Measurements from ENCODE around the gene TRAPPC6A.

DNA sequence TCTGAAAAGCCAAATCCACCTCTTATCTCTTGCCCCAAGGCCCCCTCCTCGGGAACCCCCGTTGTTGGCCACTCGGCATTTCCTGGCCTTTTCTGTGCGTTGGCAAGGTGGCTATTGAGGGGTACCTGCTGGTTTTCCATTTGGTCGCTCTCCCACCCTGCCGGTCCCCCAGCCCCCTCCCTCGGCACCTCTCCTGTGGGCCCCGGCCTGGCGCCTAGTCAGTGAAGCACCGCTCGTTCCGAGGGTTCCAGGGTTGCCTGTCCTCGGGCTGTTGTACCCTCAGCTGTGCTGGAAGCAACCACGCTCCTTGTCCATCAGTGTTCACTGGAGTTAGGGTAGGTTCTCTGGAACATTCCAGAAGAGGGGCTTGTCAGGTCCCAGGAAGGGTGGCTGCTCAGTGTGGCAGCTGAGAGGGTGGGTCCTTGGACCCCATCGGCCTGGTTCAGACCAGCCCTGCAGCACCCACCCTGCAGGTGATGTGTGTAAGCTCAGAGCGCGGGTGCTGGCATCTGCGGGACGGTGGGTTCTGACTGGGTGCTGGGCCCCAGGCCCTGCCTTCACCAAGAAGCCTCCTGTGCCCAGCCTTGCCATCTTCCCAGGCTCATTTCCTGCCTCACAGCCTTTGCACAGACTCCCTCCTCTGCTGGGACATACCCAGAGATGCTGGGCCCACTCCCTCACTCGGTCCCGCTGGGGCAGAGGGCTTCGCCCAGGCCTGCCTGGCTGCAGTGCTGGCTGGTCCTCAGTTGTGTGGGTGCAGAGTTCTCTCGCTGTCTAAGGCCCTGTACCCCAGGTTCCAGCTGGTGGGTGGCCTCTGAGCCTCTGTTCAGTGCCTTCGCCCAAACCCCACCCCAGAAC lies 38.5 kb downstream of the TRAPPC6A start:
- TF ChIP-seq, protein P1, sequence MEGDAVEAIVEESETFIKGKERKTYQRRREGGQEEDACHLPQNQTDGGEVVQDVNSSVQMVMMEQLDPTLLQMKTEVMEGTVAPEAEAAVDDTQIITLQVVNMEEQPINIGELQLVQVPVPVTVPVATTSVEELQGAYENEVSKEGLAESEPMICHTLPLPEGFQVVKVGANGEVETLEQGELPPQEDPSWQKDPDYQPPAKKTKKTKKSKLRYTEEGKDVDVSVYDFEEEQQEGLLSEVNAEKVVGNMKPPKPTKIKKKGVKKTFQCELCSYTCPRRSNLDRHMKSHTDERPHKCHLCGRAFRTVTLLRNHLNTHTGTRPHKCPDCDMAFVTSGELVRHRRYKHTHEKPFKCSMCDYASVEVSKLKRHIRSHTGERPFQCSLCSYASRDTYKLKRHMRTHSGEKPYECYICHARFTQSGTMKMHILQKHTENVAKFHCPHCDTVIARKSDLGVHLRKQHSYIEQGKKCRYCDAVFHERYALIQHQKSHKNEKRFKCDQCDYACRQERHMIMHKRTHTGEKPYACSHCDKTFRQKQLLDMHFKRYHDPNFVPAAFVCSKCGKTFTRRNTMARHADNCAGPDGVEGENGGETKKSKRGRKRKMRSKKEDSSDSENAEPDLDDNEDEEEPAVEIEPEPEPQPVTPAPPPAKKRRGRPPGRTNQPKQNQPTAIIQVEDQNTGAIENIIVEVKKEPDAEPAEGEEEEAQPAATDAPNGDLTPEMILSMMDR (IDR thresholded peaks at IDR 0.05), result no peak
- TF ChIP-seq POLR2A (IDR thresholded peaks at IDR 0.05), result no peak
